A673 (cell line): ENCODE measurements around the gene DHX15. TPM values are rescaled to one million over a fixed set of nuclear protein-coding genes. Genes with fewer than 3 reads are reported as not detected.

Experiments
- BruUV-seq: library from RNA; stranded (reverse); fragments of 400-500 nt; replicated peaks from 2 replicates; lab custom pipeline; 2021; lab: Mats Ljungman, UMichigan
- CTCF ChIA-PET: fragments of 300-600 bp; sonication (Branson Sonifier 250); formaldehyde crosslinking; loops from one replicate; lab custom pipeline; 2022; ENCODE audit warnings: antibody characterized with exemption; lab: Charles Lee
- POLR2A ChIA-PET: fragments of 300-600 bp; sonication (Branson Sonifier 250); formaldehyde crosslinking; loops from one replicate; lab custom pipeline; 2022; ENCODE audit warnings: antibody characterized with exemption; ENCODE audit not compliant: low non-redundant PET; lab: Charles Lee
- DNase-seq: peaks from one replicate; pipeline ENCODE4 v3.0.0-alpha.2; 2015; ENCODE audit warnings: low spot score
- H3K27ac ChIP-seq: fragments of 200-600 bp; sonication (generic); 2 replicates; pipeline ENCODE4 v1.5.1; 2016; ENCODE audit warnings: mixed run types, low read depth, mild to moderate bottlenecking, mixed read lengths, antibody characterized with exemption, low read length; ENCODE audit not compliant: poor library complexity, severe bottlenecking
- H3K27me3 ChIP-seq: fragments of 200-600 bp; sonication (generic); replicated peaks from 2 replicates; pipeline ENCODE4 v1.6.1; 2017; ENCODE audit warnings: mixed run types, low read depth, mild to moderate bottlenecking, mixed read lengths, antibody characterized with exemption, low read length; ENCODE audit not compliant: insufficient read depth, poor library complexity
- H3K36me3 ChIP-seq: fragments of 200-600 bp; sonication (generic); 2 replicates; pipeline ENCODE4 v1.6.1; 2016; ENCODE audit warnings: mixed run types, mild to moderate bottlenecking, mixed read lengths, antibody characterized with exemption, low read length; ENCODE audit not compliant: insufficient read depth, poor library complexity, severe bottlenecking
- H3K4me1 ChIP-seq: fragments of 200-600 bp; sonication (generic); 2 replicates; pipeline ENCODE4 v1.6.1; 2017; ENCODE audit warnings: mixed run types, mild to moderate bottlenecking, mixed read lengths, antibody characterized with exemption, low read length; ENCODE audit not compliant: insufficient read depth, poor library complexity, severe bottlenecking
- H3K4me3 ChIP-seq: fragments of 200-600 bp; sonication (generic); 2 replicates; pipeline ENCODE4 v1.5.1; 2016; ENCODE audit warnings: low read depth, mixed run types, mild to moderate bottlenecking, mixed read lengths, low read length; ENCODE audit not compliant: poor library complexity, severe bottlenecking
- H3K9me3 ChIP-seq: fragments of 200-600 bp; sonication (generic); 2 replicates; pipeline ENCODE4 v1.6.1; 2016; ENCODE audit warnings: mixed run types, low read depth, mild to moderate bottlenecking, mixed read lengths, antibody characterized with exemption, low read length; ENCODE audit not compliant: poor library complexity, severe bottlenecking
- CTCF ChIP-seq: fragments of 300-800, 200-600 bp; sonication (generic); conservative IDR thresholded peaks from 2 replicates; pipeline ENCODE4 v1.5.1; 2017; ENCODE audit warnings: low read depth, mild to moderate bottlenecking, antibody characterized with exemption, low read length, moderate library complexity, mixed read lengths
- EZH2 ChIP-seq: fragments of 200-600 bp; sonication (generic); IDR thresholded peaks from 2 replicates; pipeline ENCODE4 v1.6.1; 2017; ENCODE audit warnings: borderline replicate concordance, low read depth, mild to moderate bottlenecking, mixed read lengths, antibody characterized with exemption, low read length; ENCODE audit not compliant: poor library complexity, severe bottlenecking
- intact Hi-C: fragments of 100-400 bp; cut with micrococcal nuclease; formaldehyde crosslinking; loops from one replicate; pipeline ENCODE4 v1.10.0; 2022; ENCODE audit not compliant: unreplicated experiment
- total RNA-seq: library from RNA; stranded (reverse); gene quantifications from 2 replicates; pipeline ENCODE4 v1.2.3, GENCODE V29; 2021

DHX15 gene
- total RNA-seq, 1 experiment from 2014 or later = 229 TPM

DNA sequence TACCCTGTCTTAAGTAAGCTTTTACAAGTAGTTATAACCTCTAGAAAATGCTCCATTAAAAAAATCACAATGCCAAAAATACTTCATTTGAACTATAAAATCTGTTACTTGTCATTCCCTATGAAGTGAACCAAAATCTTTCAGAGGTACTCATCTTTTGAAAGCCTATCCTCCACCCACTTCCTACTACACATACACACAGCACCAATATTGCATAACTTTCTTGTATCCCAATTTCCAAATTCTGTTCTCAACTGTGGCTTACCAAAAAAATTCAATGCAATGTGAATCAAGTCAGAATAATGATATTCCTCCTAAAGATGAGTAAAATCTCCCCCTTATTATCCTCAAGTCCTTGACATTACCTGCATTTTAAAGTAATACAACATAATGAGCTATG lies 15.9 kb downstream of the DHX15 start:
- intact Hi-C loops = no loop called here
- BruUV-seq = no TSS peak
- peaks cover 8% of the 10 kb centered on the region for H3K4me1 ChIP-seq
- H3K4me3 ChIP-seq = no peak overlapping the region
- H3K27me3 ChIP-seq = no peaks in the 10 kb centered on the region
- peaks cover 57% of the 10 kb centered on the region for H3K36me3 ChIP-seq
- TF ChIP-seq CTCF (no peak), EZH2 (no peak)
- ChIA-PET CTCF (no interaction called here), POLR2A (no interaction called here)
- no peak overlapping the region for H3K27ac ChIP-seq
- no peaks in the 10 kb centered on the region for H3K9me3 ChIP-seq
- DNase-seq = no peak

GRCh38 chr4:24565054-24565453 lies 19.3 kb downstream of the DHX15 start:
- intact Hi-C loops = no loop called here
- no peak overlapping the region for H3K27ac ChIP-seq
- no peak for DNase-seq
- peaks cover 6% of the 10 kb centered on the region for H3K4me1 ChIP-seq
- H3K36me3 ChIP-seq = peaks cover 37% of the 10 kb centered on the region
- no peaks in the 10 kb centered on the region for H3K27me3 ChIP-seq
- POLR2A ChIA-PET = no interaction called here
- no TSS peak for BruUV-seq
- CTCF ChIA-PET = no interaction called here
- no peaks in the 10 kb centered on the region for H3K9me3 ChIP-seq
- no peak overlapping the region for H3K4me3 ChIP-seq
- no peak for TF ChIP-seq CTCF
- TF ChIP-seq EZH2 = no peak

DNA sequence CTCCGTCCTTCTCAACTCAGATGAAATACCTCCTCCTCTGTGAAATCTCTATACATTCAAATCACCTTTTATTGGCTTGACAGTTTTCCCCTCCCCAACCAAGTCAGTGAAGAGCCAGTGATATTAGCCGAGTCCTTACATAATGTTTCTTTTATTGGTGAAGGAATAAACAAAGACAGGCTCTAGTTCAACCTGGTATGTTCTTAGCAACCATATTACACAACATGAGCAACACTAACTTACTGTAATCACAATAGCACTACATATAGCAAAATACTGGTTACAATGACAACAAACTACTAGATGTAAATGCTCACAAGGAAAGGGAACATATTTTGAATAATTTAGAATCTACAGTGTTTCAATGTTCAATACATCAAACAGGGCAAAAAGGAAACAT lies 19.9 kb downstream of the DHX15 start:
- H3K4me3 ChIP-seq = no peak overlapping the region
- no TSS peak for BruUV-seq
- peaks cover 6% of the 10 kb centered on the region for H3K4me1 ChIP-seq
- intact Hi-C loops = no loop called here
- H3K27me3 ChIP-seq = no peaks in the 10 kb centered on the region
- ChIA-PET POLR2A (no interaction called here), CTCF (no interaction called here)
- no peak overlapping the region for H3K27ac ChIP-seq
- DNase-seq = no peak
- no peaks in the 10 kb centered on the region for H3K9me3 ChIP-seq
- peaks cover 31% of the 10 kb centered on the region for H3K36me3 ChIP-seq
- TF ChIP-seq EZH2 (no peak), CTCF (no peak)
